DND-41 (cell line): ENCODE results near the gene NR6A1.

Experiments used
- ATAC-seq: fragments of 200-7000 bp; cut with Tn5 transposase; 3 replicates; pipeline ENCODE4 v1.9.1; 2021; ENCODE audit warnings: low read depth; ENCODE audit not compliant: insufficient read depth
- DNase-seq: peaks from one replicate; pipeline ENCODE4 v3.0.0-alpha.2; 2020
- H2AFZ ChIP-seq: 2 replicates; pipeline ENCODE4 v1.6.0; 2012; ENCODE audit warnings: low read depth, low read length
- H3K27ac ChIP-seq: 2 replicates; pipeline ENCODE4 v1.5.1; 2012; ENCODE audit warnings: low read length, inconsistent platforms
- H3K27me3 ChIP-seq: fragments of 200-600 bp; sonication (generic); 2 replicates; pipeline ENCODE4 v1.6.0; 2012; ENCODE audit warnings: low read length, mild to moderate bottlenecking, inconsistent platforms; ENCODE audit not compliant: insufficient read depth, poor library complexity
- H3K36me3 ChIP-seq: 2 replicates; pipeline ENCODE4 v1.5.1; 2012; ENCODE audit warnings: low read length, inconsistent platforms; ENCODE audit not compliant: insufficient read depth
- H3K4me1 ChIP-seq: 2 replicates; pipeline ENCODE4 v1.5.1; 2012; ENCODE audit warnings: mild to moderate bottlenecking, low read length; ENCODE audit not compliant: insufficient read depth
- H3K4me2 ChIP-seq: 2 replicates; pipeline ENCODE4 v1.6.0; 2012; ENCODE audit warnings: mild to moderate bottlenecking, moderate library complexity, low read length, inconsistent platforms; ENCODE audit not compliant: insufficient read depth
- H3K4me3 ChIP-seq, 2 experiments: fragments of 200-600 bp in 1 of 2; shearing (Covaris generic) in 1 of 2; 2 replicates each; pipeline ENCODE4 v1.5.1; 2012 to 2016; ENCODE audit warnings: inconsistent platforms in 2 of 2, low read length in 2 of 2, mild to moderate bottlenecking in 2 of 2, low read depth in 1 of 2, moderate library complexity in 1 of 2
- H3K79me2 ChIP-seq: 2 replicates; pipeline ENCODE4 v1.6.0; 2012; ENCODE audit warnings: low read length, inconsistent platforms; ENCODE audit not compliant: insufficient read depth
- H3K9ac ChIP-seq: 2 replicates; pipeline ENCODE4 v1.6.0; 2012; ENCODE audit warnings: low read depth, mild to moderate bottlenecking, inconsistent platforms, low read length, moderate library complexity
- H3K9me3 ChIP-seq: 2 replicates; pipeline ENCODE4 v1.5.1; 2012; ENCODE audit warnings: low read length, moderate library complexity, mild to moderate bottlenecking, inconsistent platforms; ENCODE audit not compliant: insufficient read depth, severe bottlenecking
- H4K20me1 ChIP-seq: 2 replicates; pipeline ENCODE4 v1.6.0; 2012; ENCODE audit warnings: low read length; ENCODE audit not compliant: insufficient read depth
- EZH2 ChIP-seq: IDR thresholded peaks from 3 replicates; pipeline ENCODE4 v1.6.1; 2012; ENCODE audit warnings: borderline replicate concordance, low read depth, mild to moderate bottlenecking, moderate library complexity, low read length, inconsistent platforms; ENCODE audit not compliant: severe bottlenecking
- TF ChIP-seq, protein P1 (sequence below): IDR thresholded peaks from 2 replicates; pipeline ENCODE4 v1.5.1; 2012; ENCODE audit warnings: borderline replicate concordance, low read length, moderate library complexity, mild to moderate bottlenecking; ENCODE audit not compliant: poor library complexity, severe bottlenecking; ENCODE audit errors: extremely low read depth

The NR6A1 gene

DNA sequence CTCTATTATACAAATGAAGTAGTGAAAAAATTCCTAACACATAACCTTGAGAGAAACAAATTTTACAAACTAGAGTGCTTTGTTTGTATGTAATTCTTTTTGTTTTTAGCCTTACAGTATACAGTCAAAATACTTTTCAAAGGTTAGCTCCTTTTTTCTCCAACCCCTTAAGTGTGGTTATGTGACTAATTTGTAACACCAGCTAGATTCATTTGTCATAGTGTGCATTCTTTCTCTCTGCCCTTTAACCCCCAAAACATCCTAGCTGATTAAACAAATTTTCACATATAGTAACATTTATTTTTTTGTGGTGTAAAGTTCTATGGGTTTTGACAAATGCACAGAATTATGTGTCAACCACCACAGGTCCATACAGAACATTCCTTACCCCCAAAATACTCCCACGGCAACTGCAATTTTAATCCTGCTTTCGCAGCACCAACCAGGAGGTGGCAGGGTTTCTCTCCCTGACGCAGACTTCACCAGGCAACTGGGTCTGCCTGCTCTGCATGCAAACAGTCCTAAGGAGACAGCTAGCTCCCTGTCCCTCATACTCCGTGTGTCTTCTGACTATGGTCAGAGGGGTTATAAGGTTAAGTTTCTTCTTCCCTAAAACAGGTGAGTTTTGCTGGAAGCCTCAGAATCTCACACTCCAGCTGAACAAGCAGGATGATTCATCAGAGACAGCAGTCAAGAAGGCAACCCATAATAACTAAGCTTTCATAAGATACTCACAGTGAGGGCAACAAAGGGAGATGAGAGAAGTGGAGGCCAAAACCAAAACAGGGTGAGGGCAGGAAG is 219.4 kb downstream of the NR6A1 start:
- H3K27me3 ChIP-seq: no peaks in the 10 kb centered on the region
- H3K4me3 ChIP-seq: no peak overlapping the region
- no peaks in the 10 kb centered on the region for H3K36me3 ChIP-seq
- no peak overlapping the region for H3K27ac ChIP-seq
- TF ChIP-seq, protein P1, sequence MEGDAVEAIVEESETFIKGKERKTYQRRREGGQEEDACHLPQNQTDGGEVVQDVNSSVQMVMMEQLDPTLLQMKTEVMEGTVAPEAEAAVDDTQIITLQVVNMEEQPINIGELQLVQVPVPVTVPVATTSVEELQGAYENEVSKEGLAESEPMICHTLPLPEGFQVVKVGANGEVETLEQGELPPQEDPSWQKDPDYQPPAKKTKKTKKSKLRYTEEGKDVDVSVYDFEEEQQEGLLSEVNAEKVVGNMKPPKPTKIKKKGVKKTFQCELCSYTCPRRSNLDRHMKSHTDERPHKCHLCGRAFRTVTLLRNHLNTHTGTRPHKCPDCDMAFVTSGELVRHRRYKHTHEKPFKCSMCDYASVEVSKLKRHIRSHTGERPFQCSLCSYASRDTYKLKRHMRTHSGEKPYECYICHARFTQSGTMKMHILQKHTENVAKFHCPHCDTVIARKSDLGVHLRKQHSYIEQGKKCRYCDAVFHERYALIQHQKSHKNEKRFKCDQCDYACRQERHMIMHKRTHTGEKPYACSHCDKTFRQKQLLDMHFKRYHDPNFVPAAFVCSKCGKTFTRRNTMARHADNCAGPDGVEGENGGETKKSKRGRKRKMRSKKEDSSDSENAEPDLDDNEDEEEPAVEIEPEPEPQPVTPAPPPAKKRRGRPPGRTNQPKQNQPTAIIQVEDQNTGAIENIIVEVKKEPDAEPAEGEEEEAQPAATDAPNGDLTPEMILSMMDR: peak; percentile 53
- TF ChIP-seq EZH2: no peak
- ATAC-seq: peak; percentile 47; the same call in 1 of the 3 replicates
- H3K4me1 ChIP-seq: peaks cover 6% of the 10 kb centered on the region; the same call in 1 of the 2 replicates
- H3K9me3 ChIP-seq: no peaks in the 10 kb centered on the region
- H3K79me2 ChIP-seq: no peaks in the 10 kb centered on the region
- H3K9ac ChIP-seq: no peak overlapping the region
- no peak overlapping the region for H2AFZ ChIP-seq
- no peak overlapping the region for H3K4me2 ChIP-seq
- peak; percentile 21 for DNase-seq
- H4K20me1 ChIP-seq: no peaks in the 10 kb centered on the region

DNA sequence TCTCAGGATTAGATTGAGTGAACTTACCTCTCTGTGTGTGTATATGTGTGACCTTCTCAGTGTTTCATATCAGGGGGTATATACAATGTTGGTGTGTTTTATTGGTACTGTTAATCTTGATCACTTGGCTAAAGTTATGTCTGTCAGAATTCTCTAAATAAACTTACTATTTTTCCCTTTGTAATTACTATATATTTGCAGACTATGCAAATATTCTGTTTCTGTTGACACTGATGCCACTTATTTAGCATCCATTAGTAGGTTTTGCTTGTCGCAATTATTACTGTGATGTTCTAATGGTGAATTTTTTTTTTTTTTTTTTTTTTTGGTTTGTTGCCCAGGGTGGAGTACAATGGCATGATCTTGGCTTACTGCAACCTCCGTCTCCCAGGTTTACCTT is 221.0 kb downstream of the NR6A1 start:
- Histone ChIP-seq H3K4me3 (no peak overlapping the region), H3K9me3 (no peaks in the 10 kb centered on the region), H3K36me3 (no peaks in the 10 kb centered on the region), H3K4me1 (peaks cover 6% of the 10 kb centered on the region; the same call in 1 of the 2 replicates), H2AFZ (no peak overlapping the region), H3K9ac (no peak overlapping the region), H4K20me1 (no peaks in the 10 kb centered on the region), H3K27me3 (no peaks in the 10 kb centered on the region), H3K79me2 (no peaks in the 10 kb centered on the region), H3K4me2 (no peak overlapping the region), H3K27ac (no peak overlapping the region)
- DNase-seq (no peak), ATAC-seq (no peak)
- TF ChIP-seq EZH2: no peak
- TF ChIP-seq, protein P1: no peak

DNA sequence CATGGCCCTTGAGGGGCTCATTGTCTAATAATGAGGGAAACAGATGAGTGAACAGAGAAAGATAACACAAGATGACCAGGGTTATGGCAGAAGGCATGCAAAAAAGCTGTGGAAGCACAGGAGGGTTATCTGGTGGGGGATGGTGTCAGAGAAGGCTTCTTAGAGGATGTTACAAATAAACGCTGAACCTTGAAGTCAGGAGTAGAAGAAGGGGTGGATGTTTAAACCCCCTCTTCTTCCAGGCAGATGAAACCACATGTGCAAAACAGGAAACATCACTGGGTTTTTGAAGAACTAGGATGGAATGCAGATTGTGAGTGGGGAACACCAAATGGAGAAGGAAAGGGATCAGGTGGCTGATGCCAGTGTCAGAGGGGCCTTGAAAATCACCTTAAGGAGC is 222.1 kb downstream of the NR6A1 start:
- Histone ChIP-seq H3K9me3 (no peaks in the 10 kb centered on the region), H3K4me2 (no peak overlapping the region), H3K79me2 (no peaks in the 10 kb centered on the region), H3K27me3 (no peaks in the 10 kb centered on the region), H3K36me3 (no peaks in the 10 kb centered on the region), H2AFZ (no peak overlapping the region), H4K20me1 (no peaks in the 10 kb centered on the region), H3K4me1 (peaks cover 6% of the 10 kb centered on the region; the same call in 1 of the 2 replicates), H3K4me3 (no peak overlapping the region), H3K27ac (no peak overlapping the region), H3K9ac (no peak overlapping the region)
- TF ChIP-seq, protein P1: no peak
- no peak for TF ChIP-seq EZH2
- peak; percentile 40; the same call in 2 of the 3 replicates for ATAC-seq
- no peak for DNase-seq
